IMR-90 (cell line): ENCODE results near the gene TBC1D8. TPM values are rescaled to one million over a fixed set of nuclear protein-coding genes. Genes with fewer than 3 reads are reported as not detected.

Experiments
- ATAC-seq: fragments of 200-7000 bp; cut with Tn5 transposase; 2 replicates; pipeline ENCODE4 v1.9.1; 2020; ENCODE audit warnings: low read depth, mild to moderate bottlenecking, moderate library complexity
- BruUV-seq: library from RNA; stranded (reverse); fragments of 400-500 nt; replicated peaks from 2 replicates; lab custom pipeline; 2021; lab: Mats Ljungman, UMichigan
- CTCF ChIA-PET: fragments of 300-600 bp; formaldehyde crosslinking; extraction: SDS; loops from one replicate; lab custom pipeline; 2021; ENCODE audit warnings: antibody characterized with exemption; lab: Yijun Ruan, JAX
- POLR2A ChIA-PET: fragments of 300-600 bp; sonication (Branson Sonifier 250); formaldehyde crosslinking; loops from one replicate; lab custom pipeline; 2022; ENCODE audit warnings: antibody characterized with exemption; ENCODE audit not compliant: unreplicated experiment; lab: Charles Lee
- DNase-seq: peaks from one replicate; pipeline ENCODE4 v3.0.0; 2013
- H2AFZ ChIP-seq: replicated peaks from 2 replicates; pipeline ENCODE3; 2013; ENCODE audit warnings: low read length, mild to moderate bottlenecking; ENCODE audit not compliant: poor library complexity
- H2AK5ac ChIP-seq: 2 replicates; pipeline ENCODE4 v1.6.1; 2013; ENCODE audit warnings: low read depth, low read length, inconsistent platforms
- H2AK9ac ChIP-seq: replicated peaks from 2 replicates; pipeline ENCODE3; 2013; ENCODE audit warnings: mild to moderate bottlenecking, low read depth, low read length, moderate library complexity; ENCODE audit not compliant: poor library complexity
- H2BK120ac ChIP-seq: 2 replicates; pipeline ENCODE4 v1.6.1; 2013; ENCODE audit warnings: low read depth, low read length, inconsistent platforms
- H2BK15ac ChIP-seq: 3 replicates; pipeline ENCODE4 v1.6.1; 2013; ENCODE audit warnings: low read depth, low read length, inconsistent platforms
- H2BK20ac ChIP-seq: 2 replicates; pipeline ENCODE4 v1.6.1; 2013; ENCODE audit warnings: low read depth, mild to moderate bottlenecking, inconsistent platforms, low read length, moderate library complexity
- H2BK5ac ChIP-seq: 2 replicates; pipeline ENCODE4 v1.6.1; 2013; ENCODE audit warnings: mild to moderate bottlenecking, low read depth, low read length, inconsistent platforms; ENCODE audit not compliant: poor library complexity, severe bottlenecking
- H3K14ac ChIP-seq: replicated peaks from 2 replicates; pipeline ENCODE4 v1.6.1; 2013; ENCODE audit warnings: low read depth, low read length, inconsistent platforms
- H3K18ac ChIP-seq: 2 replicates; pipeline ENCODE4 v1.6.1; 2013; ENCODE audit warnings: low read depth, low read length, control low read depth
- H3K23ac ChIP-seq: 2 replicates; pipeline ENCODE4 v1.6.1; 2013; ENCODE audit warnings: low read depth, low read length, inconsistent platforms
- H3K27ac ChIP-seq: 2 replicates; pipeline ENCODE4 v1.5.1; 2013; ENCODE audit warnings: mild to moderate bottlenecking, control low read depth, low read length; ENCODE audit not compliant: insufficient read depth
- H3K27me3 ChIP-seq: 2 replicates; pipeline ENCODE4 v1.6.1; 2013; ENCODE audit warnings: low read length; ENCODE audit not compliant: control insufficient read depth, insufficient read depth
- H3K36me3 ChIP-seq: 2 replicates; pipeline ENCODE4 v1.6.1; 2013; ENCODE audit warnings: low read length, mixed read lengths; ENCODE audit not compliant: control insufficient read depth, insufficient read depth
- H3K4ac ChIP-seq: 2 replicates; pipeline ENCODE4 v1.6.1; 2013; ENCODE audit warnings: low read depth, low read length, inconsistent platforms
- H3K4me1 ChIP-seq: 2 replicates; pipeline ENCODE4 v1.6.1; 2013; ENCODE audit warnings: low read length, mixed read lengths; ENCODE audit not compliant: control insufficient read depth, insufficient read depth
- H3K4me2 ChIP-seq: 2 replicates; pipeline ENCODE4 v1.6.1; 2013; ENCODE audit warnings: low read depth, mild to moderate bottlenecking, control low read depth, low read length, moderate library complexity
- H3K4me3 ChIP-seq: 2 replicates; pipeline ENCODE4 v1.5.1; 2013; ENCODE audit warnings: low read depth, mild to moderate bottlenecking, control low read depth, low read length, moderate library complexity; ENCODE audit not compliant: insufficient read depth
- H3K56ac ChIP-seq: 2 replicates; pipeline ENCODE4 v1.6.1; 2013; ENCODE audit warnings: low read length, inconsistent platforms; ENCODE audit not compliant: insufficient read depth; ENCODE audit errors: extremely low read depth
- H3K79me1 ChIP-seq, 2 experiments: 2 replicates each; pipeline ENCODE4 v1.6.1; 2013; ENCODE audit warnings: low read length in 2 of 2, inconsistent platforms in 1 of 2, low read depth in 1 of 2
- H3K9ac ChIP-seq: 2 replicates; pipeline ENCODE4 v1.6.1; 2013; ENCODE audit warnings: low read depth, low read length, control low read depth
- H3K9me1 ChIP-seq: 2 replicates; pipeline ENCODE4 v1.6.1; 2013; ENCODE audit warnings: low read length, inconsistent platforms; ENCODE audit not compliant: insufficient read depth
- H3K9me3 ChIP-seq: 2 replicates; pipeline ENCODE4 v1.6.1; 2013; ENCODE audit warnings: low read length; ENCODE audit not compliant: control insufficient read depth, insufficient read depth
- H4K20me1 ChIP-seq: 2 replicates; pipeline ENCODE4 v1.6.1; 2013; ENCODE audit warnings: low read length, inconsistent platforms; ENCODE audit not compliant: insufficient read depth
- H4K5ac ChIP-seq: 2 replicates; pipeline ENCODE4 v1.6.1; 2013; ENCODE audit warnings: mild to moderate bottlenecking, low read depth, low read length, control low read depth
- H4K8ac ChIP-seq, 2 experiments: 2 replicates each; pipeline ENCODE4 v1.6.1; 2013; ENCODE audit warnings: low read depth in 2 of 2, low read length in 2 of 2, control low read depth in 1 of 2, inconsistent platforms in 1 of 2
- H4K91ac ChIP-seq: 2 replicates; pipeline ENCODE4 v1.6.1; 2013; ENCODE audit warnings: low read depth, low read length, inconsistent platforms; ENCODE audit not compliant: insufficient read depth
- BHLHE40 ChIP-seq: fragments of 150-350 bp; IDR thresholded peaks from 2 replicates; pipeline ENCODE4 v1.6.1; 2016; ENCODE audit warnings: mild to moderate bottlenecking, low read depth, low read length
- CHD1 ChIP-seq: IDR thresholded peaks from 2 replicates; pipeline ENCODE4 v1.6.1; 2012; ENCODE audit warnings: low read depth, low read length, improper control_type of control experiment
- CTCF ChIP-seq: conservative IDR thresholded peaks from 2 replicates; pipeline ENCODE4 v1.5.1; 2012; ENCODE audit warnings: mild to moderate bottlenecking, low read depth, low read length, improper control_type of control experiment
- ELK1 ChIP-seq: fragments of 150-350 bp; IDR thresholded peaks from 2 replicates; pipeline ENCODE4 v1.6.1; 2016; ENCODE audit warnings: low read depth, mild to moderate bottlenecking, low read length, moderate library complexity, borderline replicate concordance
- MAFK ChIP-seq: IDR thresholded peaks from 2 replicates; pipeline ENCODE4 v1.6.1; 2012; ENCODE audit warnings: low read depth, low read length, improper control_type of control experiment
- MAZ ChIP-seq: IDR thresholded peaks from 2 replicates; pipeline ENCODE4 v1.6.1; 2012; ENCODE audit warnings: low read depth, mild to moderate bottlenecking, low read length, improper control_type of control experiment, moderate library complexity, borderline replicate concordance
- MXI1 ChIP-seq: IDR thresholded peaks from 2 replicates; pipeline ENCODE4 v1.6.1; 2012; ENCODE audit warnings: low read depth, mild to moderate bottlenecking, low read length, moderate library complexity, borderline replicate concordance
- NFE2L2 ChIP-seq: fragments of 150-350 bp; IDR thresholded peaks from 2 replicates; pipeline ENCODE4 v1.6.1; 2016; ENCODE audit warnings: low read depth, mild to moderate bottlenecking, low read length
- POLR2A ChIP-seq: IDR thresholded peaks from 2 replicates; pipeline ENCODE4 v1.6.1; 2012; ENCODE audit warnings: mild to moderate bottlenecking, low read depth, low read length
- RAD21 ChIP-seq: IDR thresholded peaks from 2 replicates; pipeline ENCODE4 v1.6.1; 2012; ENCODE audit warnings: low read length, improper control_type of control experiment
- RCOR1 ChIP-seq: IDR thresholded peaks from 2 replicates; pipeline ENCODE4 v1.6.1; 2012; ENCODE audit warnings: mild to moderate bottlenecking, low read length, improper control_type of control experiment; ENCODE audit not compliant: insufficient replicate concordance
- RFX5 ChIP-seq: IDR thresholded peaks from 2 replicates; pipeline ENCODE4 v1.8.0; 2012; ENCODE audit warnings: low read depth, mild to moderate bottlenecking, low read length, moderate library complexity
- SMC3 ChIP-seq: fragments of 150-350 bp; IDR thresholded peaks from 2 replicates; pipeline ENCODE4 v1.6.1; 2016; ENCODE audit warnings: low read depth, mild to moderate bottlenecking, antibody characterized with exemption, low read length, moderate library complexity
- USF2 ChIP-seq: fragments of 150-350 bp; IDR thresholded peaks from 2 replicates; pipeline ENCODE4 v1.6.1; 2017; ENCODE audit warnings: mild to moderate bottlenecking, antibody characterized with exemption, low read length, low read depth
- WGBS, 2 experiments: methylation state at CpG; one replicate each; pipeline versions ENCODE4 v1.1.5 to v1.1.7; 2013; ENCODE audit warnings: missing lambda C conversion rate in 2 of 2; ENCODE audit not compliant: insufficient read length in 1 of 2; ENCODE audit errors: extremely low coverage in 2 of 2; 5-methylcytosine and 5-hydroxymethylcytosine counted together
- dilution Hi-C: fragments of 300-500 bp; cut with HindIII; formaldehyde crosslinking; loops from one replicate; pipeline ENCODE4 v1.14.3; 2018; ENCODE audit warnings: low sequenced_read_pairs; ENCODE audit not compliant: unreplicated experiment
- in situ Hi-C: fragments of 300-500 bp; cut with MboI; formaldehyde crosslinking; loops from 3 replicates; pipeline ENCODE4 v1.14.3; 2019; ENCODE audit warnings: low sequenced_read_pairs, inconsistent platforms, mixed read lengths
- intact Hi-C: fragments of 100-400 bp; cut with micrococcal nuclease; formaldehyde crosslinking; loops from 2 replicates; pipeline ENCODE4 v1.10.0; 2022
- polyA plus RNA-seq, 3 experiments: library from polyadenylated mRNA; depleted of rRNA; stranded (reverse); fragments of >200 nt; gene quantifications; 2 replicates each; pipeline ENCODE4 v1.2.3, GENCODE V29; 2012; ENCODE audit warnings: low replicate concordance in 1 of 3
- total RNA-seq: library from RNA; depleted of rRNA; stranded (reverse); fragments of >200 nt; gene quantifications from 2 replicates; pipeline ENCODE4 v1.2.3, GENCODE V29; 2012

The TBC1D8 gene
- total and polyA plus RNA-seq, 2 of the 4 experiments (the other 2 are of a cell fraction) = 1.3 to 1.5 TPM

- Histone ChIP-seq H3K4me1 (no peaks in the 10 kb centered on the region), H3K36me3 (peaks cover 30% of the 10 kb centered on the region), H3K23ac (no peak overlapping the region), H4K8ac (no peak overlapping the region), H3K9ac (no peak overlapping the region), H4K91ac (no peak overlapping the region), H2BK20ac (no peak overlapping the region), H3K4me3 (no peak overlapping the region), H3K4me2 (no peak overlapping the region), H3K9me1 (peaks cover 6% of the 10 kb centered on the region; the same call in 1 of the 2 replicates), H3K14ac (no peak overlapping the region), H2AK5ac (no peak overlapping the region), H2BK15ac (no peak overlapping the region), H3K4ac (no peak overlapping the region), H4K20me1 (no peaks in the 10 kb centered on the region), H4K5ac (no peak overlapping the region), H2BK120ac (no peak overlapping the region), H3K27me3 (no peaks in the 10 kb centered on the region), H3K27ac (no peak overlapping the region), H3K79me1 (no peaks in the 10 kb centered on the region), H2AK9ac (no peak overlapping the region), H2AFZ (no peak overlapping the region), H2BK5ac (no peak overlapping the region), H3K18ac (no peak overlapping the region), H3K9me3 (no peaks in the 10 kb centered on the region), H3K56ac (no peak overlapping the region)
- POLR2A ChIA-PET = no interaction called here
- no CpG with 5 or more reads among the region's 7 CpGs for WGBS, 2 experiments
- DNase-seq (no peak), ATAC-seq (no peak)
- CTCF ChIA-PET = no interaction called here
- intact Hi-C loops = no loop called here
- dilution Hi-C loops = no loop called here
- TF ChIP-seq BHLHE40 (no peak), SMC3 (no peak), MAFK (no peak), RCOR1 (no peak), CTCF (no peak), NFE2L2 (no peak), ELK1 (no peak), USF2 (no peak), RFX5 (no peak), RAD21 (no peak), MAZ (no peak), POLR2A (no peak), MXI1 (no peak), CHD1 (no peak)
- BruUV-seq = no TSS peak
- in situ Hi-C loops = loop anchor here (5.0 kb wide), 1 partner anchor 148 kb away; the partner anchor contains the start of gene NPAS2
Observed at GRCh38 chr2:100969998-100970397, 181.2 kb downstream of the TBC1D8 start.
